Endodermal cell (in vitro differentiated cells): ENCODE measurements around the gene MAGT1. TPM values are rescaled to one million over a fixed set of nuclear protein-coding genes. Genes with fewer than 3 reads are reported as not detected.

ENCODE experiments used
- DNase-seq: peaks from one replicate; pipeline ENCODE4 v3.0.0-alpha.2; 2017
- H3K27ac ChIP-seq: 2 replicates; pipeline ENCODE4 v1.5.1; 2013; ENCODE audit warnings: mild to moderate bottlenecking, low read depth, low read length, moderate library complexity
- H3K27me3 ChIP-seq: 2 replicates; pipeline ENCODE4 v1.6.1; 2013; ENCODE audit warnings: mild to moderate bottlenecking, low read length, moderate library complexity; ENCODE audit not compliant: insufficient read depth, control insufficient read depth, poor library complexity, severe bottlenecking
- H3K36me3 ChIP-seq: 2 replicates; pipeline ENCODE4 v1.7.0; 2013; ENCODE audit warnings: mild to moderate bottlenecking, low read length, moderate library complexity; ENCODE audit not compliant: control insufficient read depth, insufficient read depth
- H3K4me1 ChIP-seq: one replicate; pipeline ENCODE4 v1.7.0; 2013; ENCODE audit warnings: low read length; ENCODE audit not compliant: control insufficient read depth, insufficient read depth
- H3K4me3 ChIP-seq: 2 replicates; pipeline ENCODE4 v1.5.1; 2013; ENCODE audit warnings: mild to moderate bottlenecking, low read length, moderate library complexity
- H3K9ac ChIP-seq: 2 replicates; pipeline ENCODE4 v1.6.1; 2013; ENCODE audit warnings: mild to moderate bottlenecking, low read length, moderate library complexity; ENCODE audit not compliant: poor library complexity, severe bottlenecking; ENCODE audit errors: extremely low read depth
- H3K9me3 ChIP-seq: 2 replicates; pipeline ENCODE4 v1.6.1; 2013; ENCODE audit warnings: mild to moderate bottlenecking, low read length, moderate library complexity; ENCODE audit not compliant: control insufficient read depth
- H3K27ac Mint-ChIP-seq: 2 replicates; pipeline ENCODE4 v1.8.0; 2020; ENCODE audit warnings: mixed read lengths
- H3K27me3 Mint-ChIP-seq: 2 replicates; pipeline ENCODE4 v1.8.0; 2021; ENCODE audit warnings: mild to moderate bottlenecking, mixed read lengths; ENCODE audit not compliant: insufficient read depth
- H3K36me3 Mint-ChIP-seq: 2 replicates; pipeline ENCODE4 v1.8.0; 2020; ENCODE audit warnings: low read depth, mixed read lengths
- H3K4me1 Mint-ChIP-seq: 2 replicates; pipeline ENCODE4 v1.8.0; 2020; ENCODE audit warnings: mixed read lengths
- H3K4me3 Mint-ChIP-seq: 2 replicates; pipeline ENCODE4 v1.8.0; 2020; ENCODE audit warnings: mild to moderate bottlenecking, moderate library complexity, mixed read lengths
- H3K9me3 Mint-ChIP-seq: 2 replicates; pipeline ENCODE4 v1.8.0; 2020; ENCODE audit warnings: mild to moderate bottlenecking, mixed read lengths
- CTCF ChIP-seq: fragments of 200-600 bp; sonication (generic); conservative IDR thresholded peaks from 2 replicates; pipeline ENCODE4 v1.5.0; 2021; ENCODE audit warnings: antibody characterized with exemption, mild to moderate bottlenecking
- WGBS, 2 experiments: methylation state at CpG; one replicate each; pipeline versions ENCODE4 v1.1.5 to v1.1.7; 2013; ENCODE audit warnings: missing lambda C conversion rate in 2 of 2, mixed read lengths in 1 of 2; ENCODE audit not compliant: insufficient coverage in 1 of 2, insufficient read length in 1 of 2; 5-methylcytosine and 5-hydroxymethylcytosine counted together
- total RNA-seq, 2 donors: library from RNA; stranded (reverse); fragmentation: NEBNext Ultra II Directional in 1 of 2; extraction: Animal tissue kit (Norgen Biotek cat#: 25700) in 1 of 2; gene quantifications; 2 replicates in 1 of 2; 3 replicates in 1 of 2; pipeline ENCODE4 v1.2.1, GENCODE V29; 2021

The MAGT1 gene
- total RNA-seq, 2 donors from 2014 or later, result 40.0 to 54.1 TPM

GRCh38 chrX:77900688-77901087, 5.5 kb upstream of the MAGT1 start:
- H3K27me3 ChIP-seq, result no peaks in the 10 kb centered on the region
- no peaks in the 10 kb centered on the region for H3K4me1 ChIP-seq
- peaks cover 7% of the 10 kb centered on the region for H3K9me3 ChIP-seq
- DNase-seq, result no peak
- TF ChIP-seq CTCF, result no peak
- peak overlapping the region; percentile 93 for H3K9ac ChIP-seq
- no peak overlapping the region for H3K27ac ChIP-seq
- WGBS, 2 experiments, result 80% methylated on average over 1 of the region's 1 CpG; no CpG with 5 or more reads in 1 of the 2 experiments
- Mint-ChIP-seq H3K27me3 (no peaks in the 10 kb centered on the region), H3K4me1 (peaks cover 3% of the 10 kb centered on the region), H3K9me3 (peaks cover 41% of the 10 kb centered on the region), H3K4me3 (peak overlapping the region; percentile 81), H3K36me3 (peaks cover 23% of the 10 kb centered on the region), H3K27ac (no peak overlapping the region)
- H3K36me3 ChIP-seq, result peaks cover 30% of the 10 kb centered on the region
- peak overlapping the region; percentile 99 for H3K4me3 ChIP-seq

DNA sequence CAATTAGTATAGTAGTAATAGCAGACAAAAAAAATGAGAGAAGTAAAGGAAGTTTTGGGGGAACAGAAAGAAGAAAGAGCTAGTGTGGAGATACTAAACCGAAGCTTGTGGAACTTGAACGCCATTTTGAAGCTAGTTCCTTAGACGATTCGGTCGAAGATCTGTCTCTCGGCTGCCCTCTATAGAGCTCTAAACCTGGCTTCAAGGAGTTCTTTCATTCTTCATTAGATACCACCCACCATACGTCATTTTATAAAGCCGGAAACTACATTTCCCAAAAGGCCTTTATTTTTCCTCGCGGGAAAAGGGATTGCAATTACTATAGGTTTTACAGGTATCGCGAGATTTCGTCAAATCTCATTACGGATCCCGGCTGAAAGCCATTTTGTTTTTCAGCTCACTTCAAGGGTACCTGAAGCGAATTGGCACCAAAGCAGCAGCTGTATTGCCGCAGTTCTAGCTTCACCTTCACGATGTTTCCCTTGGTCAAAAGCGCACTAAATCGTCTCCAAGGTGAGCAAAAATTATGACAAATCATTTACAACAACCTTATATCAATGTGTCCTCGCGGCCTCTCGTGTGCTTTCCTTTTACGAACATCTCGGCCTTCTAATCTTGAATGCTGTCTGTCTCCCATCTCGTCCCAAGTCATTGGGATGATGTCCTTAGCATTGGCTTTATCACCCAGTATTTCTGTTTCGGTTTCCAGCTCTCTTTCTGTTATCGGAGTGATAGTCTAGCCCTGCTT, 4.0 kb upstream of the MAGT1 start, which contains the start of gene COX7B:
COX7B (plus strand) TSS at position 388 of the 748 bp plus-strand sequence; CDS start at position 474, 86 bp downstream.
- Mint-ChIP-seq H3K4me3 (peak within 1 kb of the TSS; percentile 81), H3K4me1 (peaks cover 3% of the 10 kb centered on the region), H3K36me3 (peaks cover 21% of the 10 kb centered on the region), H3K27me3 (no peaks in the 10 kb centered on the region), H3K27ac (peak within 1 kb of the TSS; percentile 95), H3K9me3 (peaks cover 54% of the 10 kb centered on the region)
- peak within 1 kb of the TSS; percentile 84 for H3K27ac ChIP-seq
- WGBS, 2 experiments, result 0 to 1% methylated on average over 15 to 28 of the region's 28 CpGs
- H3K4me3 ChIP-seq, result peak within 1 kb of the TSS; percentile 99
- peak within 1 kb of the TSS; percentile 93 for H3K9ac ChIP-seq
- H3K36me3 ChIP-seq, result peaks cover 24% of the 10 kb centered on the region
- no peaks in the 10 kb centered on the region for H3K4me1 ChIP-seq
- peaks cover 7% of the 10 kb centered on the region for H3K9me3 ChIP-seq
- H3K27me3 ChIP-seq, result no peaks in the 10 kb centered on the region
- TF ChIP-seq CTCF, result peak; percentile 58
- DNase-seq, result peak; percentile 81

- peaks cover 46% of the 10 kb centered on the region for H3K9me3 Mint-ChIP-seq
- no peaks in the 10 kb centered on the region for H3K36me3 ChIP-seq
- peak overlapping the region; percentile 95 for H3K4me3 ChIP-seq
- no peak for DNase-seq
- TF ChIP-seq CTCF, result no peak
- H3K4me1 Mint-ChIP-seq, result no peaks in the 10 kb centered on the region
- peak overlapping the region; percentile 84 for H3K4me3 Mint-ChIP-seq
- H3K27ac Mint-ChIP-seq, result no peak overlapping the region
- WGBS, 2 experiments, result 80 to 93% methylated on average over 3 to 10 of the region's 10 CpGs
- H3K36me3 Mint-ChIP-seq, result peaks cover 4% of the 10 kb centered on the region
- H3K9me3 ChIP-seq, result no peaks in the 10 kb centered on the region
- H3K9ac ChIP-seq, result peak overlapping the region; percentile 94
- no peaks in the 10 kb centered on the region for H3K27me3 ChIP-seq
- no peak overlapping the region for H3K27ac ChIP-seq
- no peaks in the 10 kb centered on the region for H3K27me3 Mint-ChIP-seq
- no peaks in the 10 kb centered on the region for H3K4me1 ChIP-seq
Observed at GRCh38 chrX:77893713-77894112, 1.5 kb downstream of the MAGT1 start.
